DOHH2 (cell line): ENCODE measurements around the gene DCTN3.

ENCODE experiments used
- CTCF ChIP-seq: fragments of 200-600 bp; sonication (generic); IDR thresholded peaks from one replicate; pipeline ENCODE4 v1.5.1; 2014; ENCODE audit warnings: antibody characterized with exemption, mild to moderate bottlenecking, low read depth, low read length; ENCODE audit not compliant: poor library complexity, severe bottlenecking
- EZH2phosphoT487 ChIP-seq: fragments of 200-600 bp; sonication (generic); IDR thresholded peaks from 2 replicates; pipeline ENCODE4 v1.6.1; 2017; ENCODE audit warnings: borderline replicate concordance, mild to moderate bottlenecking, antibody characterized with exemption, low read length, moderate library complexity, mixed read lengths

DNA sequence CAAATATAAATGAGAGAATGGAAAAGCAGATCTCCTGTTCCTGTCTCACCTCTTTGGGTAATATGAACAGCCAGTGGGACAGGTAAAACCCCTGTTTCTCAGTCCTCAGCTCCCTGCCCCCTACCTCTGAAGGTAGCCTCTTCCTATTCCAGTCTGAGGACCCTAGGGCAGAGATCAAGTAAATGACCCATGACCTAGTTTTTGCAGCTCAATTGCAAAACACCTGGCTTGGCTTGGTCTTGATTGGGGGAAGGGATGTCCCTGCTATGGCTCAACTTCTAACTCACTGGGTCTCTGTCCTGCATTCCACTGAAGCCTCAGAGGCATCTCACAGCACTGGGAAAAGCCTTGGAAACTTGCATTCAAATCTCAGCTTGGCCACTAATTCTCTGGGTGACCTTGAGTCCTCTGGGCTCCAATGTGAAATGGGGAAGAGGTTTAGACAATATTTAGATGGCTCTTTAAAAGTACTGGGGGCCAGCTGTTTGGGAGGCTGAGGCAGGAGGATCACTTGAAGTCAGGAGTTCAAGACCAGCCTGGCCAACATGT lies 24.5 kb upstream of the DCTN3 start:
- no peak for TF ChIP-seq CTCF
- no peak for TF ChIP-seq EZH2phosphoT487
